Keratinocyte (primary cell): ENCODE data around the gene SBK1.
"Not testable (repeated sequence)": the region's sequence is repeated elsewhere in the genome, so short reads cannot be mapped to it uniquely, and the experiment has no call there.

ENCODE experiments used
- EZH2 ChIP-seq: IDR thresholded peaks from one replicate; pipeline ENCODE4 v1.6.1; 2012; ENCODE audit warnings: inconsistent platforms, mild to moderate bottlenecking, low read length, moderate library complexity
- TF ChIP-seq, protein P1 (sequence below), 3 experiments: IDR thresholded peaks in 1 of 3; conservative IDR thresholded peaks in 1 of 3; optimal IDR thresholded peaks in 1 of 3; 2 replicates in 2 of 3; 3 replicates in 1 of 3; pipeline versions ENCODE3 to v1.5.1; 2011; ENCODE audit warnings: low read length in 3 of 3, mild to moderate bottlenecking in 3 of 3, moderate library complexity in 2 of 3, control low read depth in 1 of 3, inconsistent platforms in 1 of 3; ENCODE audit not compliant: insufficient read depth in 2 of 3; ENCODE audit errors: extremely low read depth in 1 of 3

- TF ChIP-seq, protein P1, sequence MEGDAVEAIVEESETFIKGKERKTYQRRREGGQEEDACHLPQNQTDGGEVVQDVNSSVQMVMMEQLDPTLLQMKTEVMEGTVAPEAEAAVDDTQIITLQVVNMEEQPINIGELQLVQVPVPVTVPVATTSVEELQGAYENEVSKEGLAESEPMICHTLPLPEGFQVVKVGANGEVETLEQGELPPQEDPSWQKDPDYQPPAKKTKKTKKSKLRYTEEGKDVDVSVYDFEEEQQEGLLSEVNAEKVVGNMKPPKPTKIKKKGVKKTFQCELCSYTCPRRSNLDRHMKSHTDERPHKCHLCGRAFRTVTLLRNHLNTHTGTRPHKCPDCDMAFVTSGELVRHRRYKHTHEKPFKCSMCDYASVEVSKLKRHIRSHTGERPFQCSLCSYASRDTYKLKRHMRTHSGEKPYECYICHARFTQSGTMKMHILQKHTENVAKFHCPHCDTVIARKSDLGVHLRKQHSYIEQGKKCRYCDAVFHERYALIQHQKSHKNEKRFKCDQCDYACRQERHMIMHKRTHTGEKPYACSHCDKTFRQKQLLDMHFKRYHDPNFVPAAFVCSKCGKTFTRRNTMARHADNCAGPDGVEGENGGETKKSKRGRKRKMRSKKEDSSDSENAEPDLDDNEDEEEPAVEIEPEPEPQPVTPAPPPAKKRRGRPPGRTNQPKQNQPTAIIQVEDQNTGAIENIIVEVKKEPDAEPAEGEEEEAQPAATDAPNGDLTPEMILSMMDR (optimal IDR thresholded peaks at IDR 0.05 in 1 of 3, IDR thresholded peaks at IDR 0.05 in 1 of 3, conservative IDR thresholded peaks at IDR 0.05 in 1 of 3; ENCODE audit: extremely low read depth in 1 of 3, insufficient read depth in 2 of 3, low read length in 3 of 3) = not testable (repeated sequence)
- TF ChIP-seq EZH2 = not testable (repeated sequence)
Measured at GRCh38 chr16:28335678-28336077, 43.4 kb downstream of the SBK1 start.
